Stomach (tissue), 4 donors: ENCODE results near the gene MAGI1.

Experiments
- POLR2A ChIP-seq, 4 donors: fragments of 450-650 bp; IDR thresholded peaks; one replicate each; pipeline ENCODE4 v1.6.1; 2016; ENCODE audit warnings: antibody characterized with exemption in 4 of 4, control low read depth in 2 of 4, mild to moderate bottlenecking in 1 of 4, moderate library complexity in 1 of 4
- POLR2AphosphoS5 ChIP-seq, 3 donors: sonication (generic); formaldehyde crosslinking; IDR thresholded peaks; one replicate each; pipeline ENCODE4 v1.6.1; 2016; ENCODE audit warnings: antibody characterized with exemption in 3 of 3

DNA sequence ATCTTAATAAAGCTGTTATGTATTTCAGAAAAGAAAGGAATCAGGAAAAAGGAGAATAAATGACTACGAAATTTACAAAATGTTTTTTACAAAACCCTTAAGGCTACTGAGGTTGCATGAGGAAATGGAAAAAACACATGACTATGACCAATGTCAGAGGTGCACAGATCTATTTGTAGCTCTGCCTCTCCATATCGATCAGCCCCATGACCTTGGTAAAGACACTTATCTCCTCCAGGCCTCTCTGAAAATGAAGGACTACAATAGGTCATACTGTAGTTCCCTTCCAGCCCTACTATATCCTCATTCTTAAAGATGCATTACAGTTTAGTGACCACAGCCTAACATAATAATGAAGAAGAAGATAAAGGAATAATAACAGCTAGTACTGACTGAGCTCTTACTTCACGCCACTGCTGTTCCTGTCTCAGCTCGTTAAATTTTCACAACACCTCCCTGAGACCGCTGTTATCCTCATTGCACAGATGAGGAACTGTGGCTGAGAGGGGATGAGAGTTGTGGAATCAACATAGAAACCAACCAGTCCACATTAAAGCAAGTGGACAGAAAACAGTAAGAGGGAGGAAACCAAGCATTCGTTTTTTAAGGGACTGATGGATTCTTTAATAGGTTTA, 163.2 kb downstream of the MAGI1 start:
- TF ChIP-seq POLR2A (IDR thresholded peaks at IDR 0.05) (no peak), POLR2AphosphoS5 (IDR thresholded peaks at IDR 0.05) (peak in 1 of 3 donors; percentile 2)
